Coronary artery (tissue), 2 donors: ENCODE data around the gene ZNF80.

Experiments
- DNase-seq: peaks from one replicate; pipeline ENCODE4 v3.0.0-alpha.2; 2017; ENCODE audit warnings: low spot score
- H3K27ac ChIP-seq, 2 donors: fragments of 200-600 bp; sonication (generic); one replicate each; pipeline ENCODE4 v1.5.1; 2016 to 2019
- H3K4me3 ChIP-seq: fragments of 200-600 bp; sonication (generic); 2 replicates; pipeline ENCODE4 v1.5.1; 2016; ENCODE audit warnings: mild to moderate bottlenecking, moderate library complexity
- CTCF ChIP-seq: fragments of 200-600 bp; sonication (generic); IDR thresholded peaks from one replicate; pipeline ENCODE4 v1.5.1; 2019; ENCODE audit warnings: antibody characterized with exemption

ZNF80 gene

GRCh38 chr3:114213627-114214541 lies 23.5 kb downstream of the ZNF80 start:
- no peak for TF ChIP-seq CTCF
- Histone ChIP-seq H3K4me3 (peak overlapping the region; percentile 46), H3K27ac (no peak overlapping the region)
- DNase-seq = no peak

- peak overlapping the region; percentile 46 for H3K4me3 ChIP-seq
- DNase-seq = no peak
- no peak overlapping the region for H3K27ac ChIP-seq
- no peak for TF ChIP-seq CTCF
Measured at GRCh38 chr3:114213292-114213626, 24.1 kb downstream of the ZNF80 start.

GRCh38 chr3:114212646-114213045 lies 24.7 kb downstream of the ZNF80 start:
- Histone ChIP-seq H3K4me3 (no peak overlapping the region), H3K27ac (no peak overlapping the region)
- no peak for DNase-seq
- no peak for TF ChIP-seq CTCF

GRCh38 chr3:114207768-114208167 lies 29.6 kb downstream of the ZNF80 start:
- Histone ChIP-seq H3K4me3 (no peak overlapping the region), H3K27ac (no peak overlapping the region)
- no peak for TF ChIP-seq CTCF
- no peak for DNase-seq

GRCh38 chr3:114206342-114206741 lies 31.0 kb downstream of the ZNF80 start:
- TF ChIP-seq CTCF = no peak
- no peak overlapping the region for H3K4me3 ChIP-seq
- H3K27ac ChIP-seq = no peak overlapping the region
- no peak for DNase-seq

- TF ChIP-seq CTCF = no peak
- DNase-seq = no peak
- H3K4me3 ChIP-seq = no peak overlapping the region
- H3K27ac ChIP-seq = no peak overlapping the region
Measured at GRCh38 chr3:114205541-114205940, 31.8 kb downstream of the ZNF80 start.

- no peak for DNase-seq
- Histone ChIP-seq H3K4me3 (no peak overlapping the region), H3K27ac (no peak overlapping the region)
- TF ChIP-seq CTCF = no peak
Measured at GRCh38 chr3:114194750-114195149, 42.6 kb downstream of the ZNF80 start.
